ENCODE data around the gene IPCEF1.

Gene IPCEF1

GRCh38 chr6:154170106-154170505 is 186.5 kb downstream of the IPCEF1 start:
- TF ChIP-seq, protein P1, sequence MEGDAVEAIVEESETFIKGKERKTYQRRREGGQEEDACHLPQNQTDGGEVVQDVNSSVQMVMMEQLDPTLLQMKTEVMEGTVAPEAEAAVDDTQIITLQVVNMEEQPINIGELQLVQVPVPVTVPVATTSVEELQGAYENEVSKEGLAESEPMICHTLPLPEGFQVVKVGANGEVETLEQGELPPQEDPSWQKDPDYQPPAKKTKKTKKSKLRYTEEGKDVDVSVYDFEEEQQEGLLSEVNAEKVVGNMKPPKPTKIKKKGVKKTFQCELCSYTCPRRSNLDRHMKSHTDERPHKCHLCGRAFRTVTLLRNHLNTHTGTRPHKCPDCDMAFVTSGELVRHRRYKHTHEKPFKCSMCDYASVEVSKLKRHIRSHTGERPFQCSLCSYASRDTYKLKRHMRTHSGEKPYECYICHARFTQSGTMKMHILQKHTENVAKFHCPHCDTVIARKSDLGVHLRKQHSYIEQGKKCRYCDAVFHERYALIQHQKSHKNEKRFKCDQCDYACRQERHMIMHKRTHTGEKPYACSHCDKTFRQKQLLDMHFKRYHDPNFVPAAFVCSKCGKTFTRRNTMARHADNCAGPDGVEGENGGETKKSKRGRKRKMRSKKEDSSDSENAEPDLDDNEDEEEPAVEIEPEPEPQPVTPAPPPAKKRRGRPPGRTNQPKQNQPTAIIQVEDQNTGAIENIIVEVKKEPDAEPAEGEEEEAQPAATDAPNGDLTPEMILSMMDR (IDR thresholded peaks at IDR 0.05; ENCODE audit: low read depth, low read length) = no peak
- no peak overlapping the region for H3K4me3 ChIP-seq (ENCODE audit: low read depth, low read length)

GRCh38 chr6:154169193-154169847 is 187.3 kb downstream of the IPCEF1 start:
- H3K4me3 ChIP-seq (ENCODE audit: low read depth, low read length) = no peak overlapping the region
- TF ChIP-seq, protein P1 (IDR thresholded peaks at IDR 0.05; ENCODE audit: low read depth, low read length) = no peak

GRCh38 chr6:154167126-154167525 is 189.5 kb downstream of the IPCEF1 start:
- no peak overlapping the region for H3K4me3 ChIP-seq (ENCODE audit: low read depth, low read length)
- TF ChIP-seq, protein P1 (IDR thresholded peaks at IDR 0.05; ENCODE audit: low read depth, low read length) = no peak

DNA sequence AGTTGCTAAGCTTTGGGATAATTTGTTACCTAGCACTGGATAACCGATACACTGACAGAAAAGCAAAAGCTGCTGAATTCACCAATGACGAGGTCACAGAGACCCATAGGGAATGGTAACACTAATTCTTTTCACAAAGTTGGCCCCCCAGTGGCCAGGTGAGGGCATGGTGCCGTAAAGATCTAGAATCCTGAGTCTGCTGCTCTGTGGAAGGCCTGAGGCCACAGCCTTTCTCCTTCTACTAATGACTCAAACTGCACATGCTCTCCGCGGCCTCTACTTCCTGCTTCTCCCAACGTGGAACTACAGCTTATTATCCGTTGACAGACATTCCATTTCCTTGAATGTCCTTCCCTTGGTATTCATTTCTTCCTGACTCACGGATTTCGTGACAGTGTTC is 190.5 kb downstream of the IPCEF1 start:
- H3K4me3 ChIP-seq (ENCODE audit: low read depth, low read length) = no peak overlapping the region
- TF ChIP-seq, protein P1 (IDR thresholded peaks at IDR 0.05; ENCODE audit: low read depth, low read length) = no peak

DNA sequence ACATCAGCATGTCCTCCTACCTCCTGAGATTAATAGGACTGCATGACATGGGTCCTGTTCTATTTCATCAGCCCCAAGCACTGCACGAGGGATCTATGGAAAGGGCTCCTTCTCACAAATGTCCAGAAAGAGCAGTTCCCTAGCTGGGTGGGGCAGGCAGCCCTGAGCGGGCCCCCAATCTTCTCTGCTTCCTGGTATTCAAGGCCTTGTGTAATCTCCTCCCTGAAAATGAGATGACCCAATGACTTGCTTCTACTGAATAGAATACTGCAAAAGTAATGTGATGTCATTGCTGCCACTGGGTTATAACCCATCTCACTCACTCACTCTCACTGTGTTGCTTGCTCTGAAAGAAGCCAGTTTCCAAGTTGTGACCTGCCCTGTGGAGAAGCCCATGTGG is 191.1 kb downstream of the IPCEF1 start:
- TF ChIP-seq, protein P1 (IDR thresholded peaks at IDR 0.05; ENCODE audit: low read depth, low read length) = no peak
- H3K4me3 ChIP-seq (ENCODE audit: low read depth, low read length) = no peak overlapping the region

DNA sequence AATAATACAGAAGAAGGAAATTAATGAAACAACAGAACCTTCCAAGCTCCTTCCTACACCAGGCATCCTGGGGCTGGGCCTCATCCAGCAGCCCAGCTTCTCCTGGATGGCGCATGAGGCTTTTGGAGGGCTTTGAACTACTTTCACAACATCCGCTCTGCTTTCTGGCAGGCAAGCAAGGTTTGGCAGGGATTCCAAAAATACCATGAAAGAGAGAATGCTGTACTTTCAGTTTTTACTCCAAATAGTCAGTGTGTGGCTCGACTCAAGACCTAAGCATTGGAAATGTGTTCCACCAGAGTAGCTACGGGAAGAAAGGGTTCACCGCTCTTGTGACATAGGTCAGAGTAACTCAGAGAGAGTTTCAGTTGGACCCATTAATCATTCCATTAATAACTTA is 192.2 kb downstream of the IPCEF1 start:
- H3K4me3 ChIP-seq (ENCODE audit: low read depth, low read length) = 0 out of 2 replicates have a peak overlapping the region, but pooled peaks have one; percentile 13

GRCh38 chr6:154161689-154162088 is 194.9 kb downstream of the IPCEF1 start:
- no peak overlapping the region for H3K4me3 ChIP-seq (ENCODE audit: low read depth, low read length)
- TF ChIP-seq, protein P1 (IDR thresholded peaks at IDR 0.05; ENCODE audit: low read depth, low read length) = no peak

More for the DNA sequence above, 192.2 kb downstream of the IPCEF1 start:
- TF ChIP-seq, protein P1 (IDR thresholded peaks at IDR 0.05; ENCODE audit: low read depth, low read length) = no peak

Data from WI38 (cell line).